DOHH2 (cell line): ENCODE measurements around the gene GOLGA5.

Experiments used
- CTCF ChIP-seq: fragments of 200-600 bp; sonication (generic); IDR thresholded peaks from one replicate; pipeline ENCODE4 v1.5.1; 2014; ENCODE audit warnings: antibody characterized with exemption, mild to moderate bottlenecking, low read depth, low read length; ENCODE audit not compliant: poor library complexity, severe bottlenecking
- EZH2phosphoT487 ChIP-seq: fragments of 200-600 bp; sonication (generic); IDR thresholded peaks from 2 replicates; pipeline ENCODE4 v1.6.1; 2017; ENCODE audit warnings: borderline replicate concordance, mild to moderate bottlenecking, antibody characterized with exemption, low read length, moderate library complexity, mixed read lengths

DNA sequence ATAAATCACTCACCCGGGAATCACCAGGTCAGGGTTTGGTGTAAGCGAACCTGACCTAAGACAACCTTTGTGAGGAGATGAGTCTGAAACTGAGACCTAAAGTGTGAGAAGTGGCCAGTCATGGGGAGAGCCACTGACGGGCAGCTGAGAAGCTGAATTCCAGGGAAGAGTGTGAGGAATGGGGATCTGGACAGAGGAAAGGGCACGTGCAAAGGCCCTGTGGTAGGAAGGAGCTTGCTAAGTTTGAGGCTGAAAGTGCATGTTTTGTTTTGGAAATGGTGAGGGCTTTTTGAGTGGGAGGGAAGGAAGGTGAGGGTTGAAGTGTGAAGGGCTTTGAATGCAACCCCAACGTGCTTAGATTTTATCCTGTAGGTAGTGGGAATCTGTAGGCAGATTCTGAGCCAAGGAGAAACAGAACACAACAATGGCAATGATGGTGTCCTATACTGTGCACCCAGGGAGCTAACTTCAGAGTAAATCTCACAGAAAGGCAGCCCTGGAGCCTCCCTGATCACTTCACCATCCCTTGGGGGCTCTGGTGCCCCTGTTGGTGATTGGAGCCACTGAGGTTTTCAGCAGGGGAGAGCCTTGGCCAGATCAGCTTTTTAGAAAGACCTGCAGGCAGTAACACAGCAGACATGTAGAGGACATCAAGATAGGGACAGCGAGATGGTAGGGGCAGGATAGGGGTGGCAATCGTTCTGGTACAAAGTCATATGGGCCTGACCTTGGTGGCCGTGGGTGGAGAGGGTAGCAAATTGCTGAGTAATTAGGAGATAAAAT, 91.4 kb downstream of the GOLGA5 start:
- no peak for TF ChIP-seq CTCF
- no peak for TF ChIP-seq EZH2phosphoT487
